ENCODE data around the gene TMEM72.
A peak's percentile ranks its signal among the peaks of the same experiment; 100 is the strongest.

TMEM72 gene

DNA sequence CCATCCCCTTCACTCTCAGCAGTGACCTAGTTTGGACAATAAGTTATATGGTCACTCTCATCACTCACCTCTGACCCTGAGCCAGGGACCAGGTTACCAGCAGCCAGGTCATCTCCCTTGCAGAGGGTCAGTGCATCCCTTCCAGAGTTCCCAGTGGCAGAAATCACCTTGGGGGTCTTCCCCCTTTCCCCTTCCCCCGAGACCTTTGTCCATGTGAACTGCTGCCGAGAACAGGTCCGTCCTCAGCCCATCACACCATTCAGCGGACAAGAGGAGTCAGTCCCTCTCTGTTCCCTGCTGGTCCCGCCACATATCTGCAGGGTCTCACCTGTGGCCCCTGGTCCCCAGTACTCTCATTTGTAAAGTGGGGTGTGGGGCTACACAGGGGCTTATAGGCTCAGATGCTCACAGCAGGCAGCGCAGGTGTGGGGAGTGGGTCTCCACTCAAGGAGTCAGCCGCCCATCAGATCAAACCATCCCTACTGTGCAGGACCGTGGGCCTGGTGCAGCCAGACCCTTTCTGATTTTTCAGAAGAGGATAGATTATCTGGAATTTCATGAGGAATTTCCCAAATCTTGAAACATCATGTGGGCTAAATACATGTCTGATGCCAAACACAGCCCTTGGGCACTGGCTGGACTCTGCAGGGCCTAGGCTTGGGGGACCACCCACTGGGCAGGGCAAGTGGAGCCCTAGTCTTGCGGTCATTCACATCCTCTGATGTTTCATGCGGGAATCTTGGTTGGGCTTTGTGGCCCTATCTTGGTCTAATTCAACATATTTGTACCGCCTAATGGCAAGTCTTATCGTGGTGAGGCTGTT, 61.0 kb downstream of the TMEM72 start:
- TF ChIP-seq EZH2 (IDR thresholded peaks at IDR 0.05), result no peak
- TF ChIP-seq FOXP2 (optimal IDR thresholded peaks at IDR 0.05; ENCODE audit: control extremely low read depth, extremely low read length, insufficient read depth), result no peak
- no peak for TF ChIP-seq POLR2AphosphoS5 (IDR thresholded peaks at IDR 0.05; ENCODE audit: borderline replicate concordance, low read depth, low read length)
- Histone ChIP-seq H3K9me3 (ENCODE audit: low read depth, low read length) (no peaks in the 10 kb centered on the region), H3K4me3 (no peak overlapping the region), H3K27ac (no peak overlapping the region), H3K36me3 (ENCODE audit: insufficient read depth, low read length) (no peaks in the 10 kb centered on the region), H3K9ac (ENCODE audit: insufficient read length) (no peak overlapping the region)
- no peak for DNase-seq (ENCODE audit: low read depth, low spot score)

GRCh38 chr10:44972874-44973306, 61.8 kb downstream of the TMEM72 start:
- Histone ChIP-seq H3K9ac (ENCODE audit: insufficient read length) (no peak overlapping the region), H3K27ac (no peak overlapping the region), H3K4me3 (no peak overlapping the region), H3K9me3 (ENCODE audit: low read depth, low read length) (no peaks in the 10 kb centered on the region), H3K36me3 (ENCODE audit: insufficient read depth, low read length) (no peaks in the 10 kb centered on the region)
- TF ChIP-seq POLR2AphosphoS5 (IDR thresholded peaks at IDR 0.05; ENCODE audit: borderline replicate concordance, low read depth, low read length), result no peak
- DNase-seq (ENCODE audit: low read depth, low spot score), result no peak

GRCh38 chr10:44973323-44974081, 62.4 kb downstream of the TMEM72 start:
- Histone ChIP-seq H3K27ac (no peak overlapping the region), H3K36me3 (ENCODE audit: insufficient read depth, low read length) (no peaks in the 10 kb centered on the region), H3K4me3 (no peak overlapping the region), H3K9me3 (ENCODE audit: low read depth, low read length) (no peaks in the 10 kb centered on the region), H3K9ac (ENCODE audit: insufficient read length) (no peak overlapping the region)
- no peak for DNase-seq (ENCODE audit: low read depth, low spot score)
- TF ChIP-seq POLR2AphosphoS5 (IDR thresholded peaks at IDR 0.05; ENCODE audit: borderline replicate concordance, low read depth, low read length) (no peak), EZH2 (IDR thresholded peaks at IDR 0.05) (no peak), FOXP2 (optimal IDR thresholded peaks at IDR 0.05; ENCODE audit: control extremely low read depth, extremely low read length, insufficient read depth) (no peak)

DNA sequence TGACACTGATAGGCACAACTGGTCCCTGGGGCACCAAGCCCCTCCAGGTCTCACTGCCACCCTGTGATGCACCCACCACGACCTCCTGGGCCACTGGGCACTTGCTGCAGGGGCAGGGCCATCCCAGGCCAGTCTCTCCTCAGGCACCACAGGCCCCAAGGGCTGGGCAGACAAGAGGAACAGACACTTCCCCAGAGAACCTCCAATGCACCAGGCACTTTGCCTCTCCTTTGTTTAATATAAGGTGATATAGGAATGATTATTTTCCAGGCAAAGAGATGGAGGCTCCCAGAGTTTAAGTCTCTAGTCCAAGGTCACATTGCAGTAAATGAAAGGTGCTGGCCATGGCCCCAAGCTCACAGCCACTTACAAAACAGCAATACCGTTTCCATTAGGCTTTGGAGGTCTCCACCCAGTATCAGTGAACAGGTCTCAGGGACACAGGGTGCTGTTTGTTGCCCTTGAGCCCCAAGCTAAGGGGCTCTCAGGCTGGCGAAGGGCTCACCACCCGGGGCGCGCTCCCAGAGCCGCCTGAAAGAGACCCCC, 63.0 kb downstream of the TMEM72 start:
- TF ChIP-seq FOXP2 (optimal IDR thresholded peaks at IDR 0.05; ENCODE audit: control extremely low read depth, extremely low read length, insufficient read depth) (no peak), POLR2AphosphoS5 (IDR thresholded peaks at IDR 0.05; ENCODE audit: borderline replicate concordance, low read depth, low read length) (no peak), EZH2 (IDR thresholded peaks at IDR 0.05) (no peak)
- H3K9ac ChIP-seq (ENCODE audit: insufficient read length), result no peak overlapping the region
- H3K4me3 ChIP-seq, result peak overlapping the region; percentile 63; the same call in 1 of the 2 replicates
- no peaks in the 10 kb centered on the region for H3K36me3 ChIP-seq (ENCODE audit: insufficient read depth, low read length)
- no peak overlapping the region for H3K27ac ChIP-seq
- no peaks in the 10 kb centered on the region for H3K9me3 ChIP-seq (ENCODE audit: low read depth, low read length)
- DNase-seq (ENCODE audit: low read depth, low spot score), result no peak

DNA sequence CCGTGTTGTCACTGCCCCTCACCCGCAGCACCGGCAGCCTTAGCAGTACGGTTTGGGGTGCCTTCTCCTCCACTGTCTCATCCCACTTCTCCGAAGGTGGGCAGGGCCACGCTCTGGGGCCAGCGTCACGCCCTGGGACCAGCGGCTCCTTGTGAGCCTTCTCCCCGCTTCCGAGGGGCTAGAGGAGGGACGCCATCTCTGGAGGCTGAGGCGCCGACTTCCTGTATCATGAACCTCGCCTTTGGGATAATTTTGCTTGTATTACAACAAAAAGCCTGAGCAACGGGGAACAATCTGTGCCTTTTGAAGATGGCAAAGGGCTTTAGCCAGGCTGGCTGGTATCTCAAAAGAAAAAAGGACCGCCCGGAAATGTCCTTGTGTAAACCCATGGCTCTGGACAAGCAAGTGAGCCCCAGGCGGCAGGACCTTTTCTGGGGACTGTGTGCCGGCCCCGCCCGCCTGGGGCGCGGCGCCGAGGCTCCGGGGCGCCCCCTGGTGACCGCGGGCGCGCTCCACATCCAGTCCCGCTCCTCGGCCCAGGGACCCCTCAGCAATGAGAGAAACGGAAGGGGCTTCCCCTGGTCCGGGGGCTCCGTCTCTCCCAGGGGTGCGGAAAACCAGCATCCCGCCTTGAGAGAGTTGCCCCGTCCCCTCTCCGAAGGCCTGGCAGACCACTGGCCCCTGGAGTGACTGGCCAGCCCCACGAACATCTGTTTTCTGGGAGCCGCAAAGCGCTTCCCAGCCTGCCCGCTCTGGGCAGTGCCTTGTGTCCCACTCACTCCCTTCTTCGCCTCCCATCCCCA, 63.7 kb downstream of the TMEM72 start:
- peak overlapping the region; percentile 63 for H3K4me3 ChIP-seq
- no peaks in the 10 kb centered on the region for H3K36me3 ChIP-seq (ENCODE audit: insufficient read depth, low read length)

DNA sequence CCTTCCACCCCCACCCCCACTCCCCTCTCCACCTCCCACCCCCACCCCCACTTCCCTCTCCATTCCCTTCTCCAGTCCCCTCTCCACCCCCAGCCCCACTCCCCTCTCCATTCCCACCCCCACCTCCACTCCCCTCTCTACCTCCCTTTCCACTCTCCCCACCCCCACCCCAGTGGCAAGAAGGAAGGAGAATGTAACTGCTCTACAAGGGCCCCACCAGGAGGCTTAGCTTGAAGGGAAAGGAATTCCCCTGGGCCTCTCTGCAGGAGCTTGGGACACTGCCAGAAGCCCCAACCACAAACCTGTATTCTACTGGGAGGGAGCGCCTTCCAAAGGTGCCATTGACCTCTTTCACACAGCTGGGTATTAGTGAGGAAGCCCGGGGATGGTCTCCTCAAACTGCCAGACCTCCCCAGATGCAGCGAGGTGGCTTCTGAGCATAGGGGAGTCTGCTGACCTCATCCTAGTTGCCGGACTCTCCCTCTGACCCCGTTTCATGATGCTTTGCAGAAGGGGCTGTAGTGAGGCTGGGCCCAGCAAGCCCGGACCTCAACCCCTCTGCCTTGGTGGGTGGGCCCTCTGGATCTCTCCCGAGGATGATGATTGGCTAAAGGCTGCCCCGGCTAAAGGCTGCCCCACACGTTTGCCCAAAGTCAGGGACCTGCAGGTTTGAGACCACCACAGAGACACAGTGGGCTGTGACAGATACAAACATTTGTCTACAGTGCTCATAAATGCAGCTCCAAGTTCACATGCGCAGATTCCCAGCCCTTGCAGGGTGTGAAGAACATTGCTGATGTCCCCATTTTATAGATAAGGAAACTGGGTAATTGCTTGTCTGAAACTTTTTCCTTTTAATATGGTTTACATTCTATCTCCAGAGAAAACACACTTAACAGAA, 64.5 kb downstream of the TMEM72 start:
- no peak overlapping the region for H3K9ac ChIP-seq (ENCODE audit: insufficient read length)
- DNase-seq (ENCODE audit: low read depth, low spot score), result no peak
- H3K4me3 ChIP-seq, result no peak overlapping the region
- H3K27ac ChIP-seq, result no peak overlapping the region
- no peaks in the 10 kb centered on the region for H3K9me3 ChIP-seq (ENCODE audit: low read depth, low read length)
- TF ChIP-seq FOXP2 (optimal IDR thresholded peaks at IDR 0.05; ENCODE audit: control extremely low read depth, extremely low read length, insufficient read depth), result no peak
- no peak for TF ChIP-seq EZH2 (IDR thresholded peaks at IDR 0.05)
- TF ChIP-seq POLR2AphosphoS5 (IDR thresholded peaks at IDR 0.05; ENCODE audit: borderline replicate concordance, low read depth, low read length), result no peak
- no peaks in the 10 kb centered on the region for H3K36me3 ChIP-seq (ENCODE audit: insufficient read depth, low read length)

More for the DNA sequence above, 63.7 kb downstream of the TMEM72 start:
- H3K9me3 ChIP-seq (ENCODE audit: low read depth, low read length), result no peaks in the 10 kb centered on the region
- H3K27ac ChIP-seq, result no peak overlapping the region
- peak overlapping the region; percentile 47 for H3K9ac ChIP-seq (ENCODE audit: insufficient read length)
- no peak for TF ChIP-seq FOXP2 (optimal IDR thresholded peaks at IDR 0.05; ENCODE audit: control extremely low read depth, extremely low read length, insufficient read depth)
- TF ChIP-seq POLR2AphosphoS5 (IDR thresholded peaks at IDR 0.05; ENCODE audit: borderline replicate concordance, low read depth, low read length), result no peak
- no peak for TF ChIP-seq EZH2 (IDR thresholded peaks at IDR 0.05)
- no peak for DNase-seq (ENCODE audit: low read depth, low spot score)
